ENCODE data around the gene KHDRBS1. TPM values are rescaled to one million over a fixed set of nuclear protein-coding genes. Genes with fewer than 3 reads are reported as not detected.
"Not testable (repeated sequence)": the region's sequence is repeated elsewhere in the genome, so short reads cannot be mapped to it uniquely, and the experiment has no call there.

The KHDRBS1 gene
- total RNA-seq, 6 experiments from 2014 or later = 22.8 to 38.2 (median 34.0) TPM

DNA sequence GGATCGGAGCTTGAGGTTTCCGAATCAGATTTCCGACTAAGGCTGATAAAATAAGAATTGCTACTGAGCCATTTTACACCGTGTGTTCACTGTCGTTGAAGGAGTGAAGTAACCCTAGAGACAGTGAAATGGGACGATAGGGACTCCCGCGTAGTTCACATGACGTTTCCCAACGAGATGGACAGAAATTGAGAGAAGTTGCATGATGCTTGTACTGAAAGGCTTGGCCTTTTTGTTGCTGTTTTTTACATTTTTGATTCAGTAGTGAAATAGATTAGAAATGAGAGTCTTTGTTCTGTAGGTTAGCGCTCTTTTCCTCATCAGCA is 1.2 kb downstream of the KHDRBS1 start:
- no peak for ATAC-seq
- DNase-seq = no peak
- Histone ChIP-seq H3K9me3 (no peaks in the 10 kb centered on the region), H3K27ac (peak overlapping the region; percentile 86 to 97 (median 91)), H3K4me3 (peak overlapping the region; percentile 86 to 98 (median 95)), H3K36me3 (no peaks in the 10 kb centered on the region), H3K4me1 (peaks cover 0 to 35% (median 10%) of the 10 kb centered on the region in 4 donors), H3K27me3 (no peaks in the 10 kb centered on the region)
- WGBS (ENCODE audit: insufficient coverage, low coverage, low lambda C conversion rate, missing lambda C conversion rate) = under 1% methylated on average over 11 of the region's 11 CpGs
- TF ChIP-seq, protein P1, sequence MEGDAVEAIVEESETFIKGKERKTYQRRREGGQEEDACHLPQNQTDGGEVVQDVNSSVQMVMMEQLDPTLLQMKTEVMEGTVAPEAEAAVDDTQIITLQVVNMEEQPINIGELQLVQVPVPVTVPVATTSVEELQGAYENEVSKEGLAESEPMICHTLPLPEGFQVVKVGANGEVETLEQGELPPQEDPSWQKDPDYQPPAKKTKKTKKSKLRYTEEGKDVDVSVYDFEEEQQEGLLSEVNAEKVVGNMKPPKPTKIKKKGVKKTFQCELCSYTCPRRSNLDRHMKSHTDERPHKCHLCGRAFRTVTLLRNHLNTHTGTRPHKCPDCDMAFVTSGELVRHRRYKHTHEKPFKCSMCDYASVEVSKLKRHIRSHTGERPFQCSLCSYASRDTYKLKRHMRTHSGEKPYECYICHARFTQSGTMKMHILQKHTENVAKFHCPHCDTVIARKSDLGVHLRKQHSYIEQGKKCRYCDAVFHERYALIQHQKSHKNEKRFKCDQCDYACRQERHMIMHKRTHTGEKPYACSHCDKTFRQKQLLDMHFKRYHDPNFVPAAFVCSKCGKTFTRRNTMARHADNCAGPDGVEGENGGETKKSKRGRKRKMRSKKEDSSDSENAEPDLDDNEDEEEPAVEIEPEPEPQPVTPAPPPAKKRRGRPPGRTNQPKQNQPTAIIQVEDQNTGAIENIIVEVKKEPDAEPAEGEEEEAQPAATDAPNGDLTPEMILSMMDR (IDR thresholded peaks at IDR 0.05) = no peak
- TF ChIP-seq POLR2A (IDR thresholded peaks at IDR 0.05) = no peak
- intact Hi-C loops (cut with DNase I) = no loop called here

DNA sequence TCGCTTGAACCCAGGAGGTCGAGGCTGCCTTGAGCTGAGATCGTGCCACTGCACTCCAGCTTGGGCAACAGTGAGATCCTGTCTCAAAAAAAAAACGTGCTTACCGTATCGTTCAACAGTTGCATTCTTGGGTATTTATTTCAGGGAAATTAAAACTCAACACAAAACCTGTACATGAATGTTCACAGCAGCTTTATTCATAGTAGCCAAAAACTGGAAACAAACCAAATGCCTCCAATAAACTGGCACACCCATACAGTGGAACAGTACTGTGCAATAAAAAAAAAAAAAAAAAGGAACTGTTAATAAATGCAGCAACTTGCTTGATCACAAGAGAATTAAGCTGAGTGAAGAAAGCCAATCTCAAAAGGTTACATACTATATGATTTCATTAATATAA is 6.7 kb downstream of the KHDRBS1 start:
- Histone ChIP-seq H3K4me3 (no peak overlapping the region), H3K4me1 (peaks cover 0 to 60% (median 15%) of the 10 kb centered on the region in 4 donors), H3K36me3 (peaks cover 0 to 3% (median 0%) of the 10 kb centered on the region in 4 donors), H3K9me3 (no peaks in the 10 kb centered on the region), H3K27me3 (no peaks in the 10 kb centered on the region), H3K27ac (no peak overlapping the region)
- DNase-seq (no peak), ATAC-seq (peak in 3 of 4 donors; percentile 16 to 38 (median 20))
- intact Hi-C loops (cut with DNase I) = no loop called here
- no peak for TF ChIP-seq POLR2A (IDR thresholded peaks at IDR 0.05)
- TF ChIP-seq, protein P1 (IDR thresholded peaks at IDR 0.05) = no peak
- WGBS (ENCODE audit: insufficient coverage, low coverage, low lambda C conversion rate, missing lambda C conversion rate) = 52% methylated on average over 5 of the region's 6 CpGs

DNA sequence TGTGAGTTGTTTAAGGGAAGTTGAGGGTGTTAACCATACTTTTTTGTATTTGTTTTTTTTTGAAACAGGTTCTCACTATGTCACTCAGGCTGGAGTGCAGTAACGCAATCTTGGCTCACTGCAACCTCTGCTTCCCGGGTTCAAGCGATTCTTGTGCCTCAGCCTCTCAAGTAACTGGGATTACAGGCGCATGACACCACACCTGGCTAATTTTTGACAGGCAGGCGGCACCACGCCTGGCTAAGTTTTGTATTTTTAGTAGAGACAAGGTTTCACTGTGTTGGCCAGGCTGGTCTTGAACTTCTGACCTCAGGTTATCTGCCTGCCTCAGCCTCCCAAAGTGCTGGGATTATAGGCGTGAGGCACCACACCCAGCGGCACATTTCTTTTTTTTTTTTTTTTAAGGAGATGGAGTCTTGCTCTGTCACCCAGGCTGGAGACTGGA is 7.9 kb downstream of the KHDRBS1 start:
- peaks cover 0 to 47% (median 11%) of the 10 kb centered on the region in 4 donors for H3K4me1 ChIP-seq
- intact Hi-C loops (cut with DNase I); DNase-seq; H3K27me3 ChIP-seq; H3K4me3 ChIP-seq; ATAC-seq; H3K9me3 ChIP-seq; H3K36me3 ChIP-seq; H3K27ac ChIP-seq: not testable (repeated sequence)
- 60% methylated on average over 7 of the region's 8 CpGs for WGBS (ENCODE audit: insufficient coverage, low coverage, low lambda C conversion rate, missing lambda C conversion rate)

DNA sequence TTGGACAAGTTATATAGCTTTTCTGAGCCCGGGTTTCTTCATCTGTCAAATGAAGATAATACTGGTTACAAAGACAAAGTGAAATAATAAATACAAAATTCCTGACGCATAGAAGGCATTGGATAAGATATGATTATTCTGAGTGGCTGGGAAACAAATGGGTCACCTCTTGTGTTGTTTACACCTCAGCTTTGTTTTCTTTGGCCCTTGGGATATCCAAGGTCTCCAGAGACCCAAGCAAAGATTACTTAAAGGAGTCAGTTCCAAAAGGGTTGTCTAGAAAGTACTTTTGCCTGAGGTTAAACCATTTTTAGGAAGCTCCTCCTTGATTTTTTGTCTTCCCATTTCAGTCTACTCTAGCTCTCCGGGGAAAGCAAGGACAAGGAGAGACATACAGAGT is 9.7 kb downstream of the KHDRBS1 start:
- WGBS (ENCODE audit: insufficient coverage, low coverage, low lambda C conversion rate, missing lambda C conversion rate) = 43% methylated on average over 3 of the region's 3 CpGs
- intact Hi-C loops (cut with DNase I) = no loop called here
- Histone ChIP-seq H3K4me1 (peaks cover 0 to 41% (median 11%) of the 10 kb centered on the region in 4 donors), H3K4me3 (no peak overlapping the region), H3K9me3 (no peaks in the 10 kb centered on the region), H3K27ac (no peak overlapping the region), H3K27me3 (no peaks in the 10 kb centered on the region), H3K36me3 (peaks cover 0 to 3% (median 1%) of the 10 kb centered on the region in 4 donors)
- no peak for DNase-seq
- ATAC-seq = no peak
- no peak for TF ChIP-seq POLR2A (IDR thresholded peaks at IDR 0.05)
- TF ChIP-seq, protein P1 (IDR thresholded peaks at IDR 0.05) = no peak

DNA sequence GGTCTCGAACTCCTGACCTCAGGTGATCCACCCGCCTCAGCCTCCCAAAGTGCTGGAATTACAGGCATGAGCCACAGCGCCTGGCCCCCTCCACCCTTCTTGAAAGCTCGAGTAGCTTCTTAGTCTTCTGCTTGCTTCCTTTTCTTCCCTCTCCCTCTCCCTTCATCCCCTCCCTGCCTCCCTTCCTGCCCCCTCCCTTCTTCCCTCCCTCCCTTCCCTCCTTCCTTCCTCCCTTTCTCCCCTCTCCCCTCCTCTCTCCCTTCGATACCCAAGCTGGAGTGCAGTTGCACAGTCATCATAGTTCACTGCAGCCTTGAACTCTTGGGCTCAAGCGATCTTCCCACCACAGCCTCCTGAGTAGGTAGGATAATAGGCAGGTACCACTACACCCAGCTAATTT is 11.8 kb downstream of the KHDRBS1 start:
- Histone ChIP-seq H3K4me1 (peaks cover 0 to 23% (median 9%) of the 10 kb centered on the region in 4 donors), H3K4me3 (no peak overlapping the region), H3K9me3 (no peaks in the 10 kb centered on the region), H3K27me3 (no peaks in the 10 kb centered on the region), H3K27ac (no peak overlapping the region), H3K36me3 (peaks cover 0 to 3% (median 1%) of the 10 kb centered on the region in 4 donors)
- TF ChIP-seq, protein P1 (IDR thresholded peaks at IDR 0.05) = no peak
- no peak for TF ChIP-seq POLR2A (IDR thresholded peaks at IDR 0.05)
- WGBS (ENCODE audit: insufficient coverage, low coverage, low lambda C conversion rate, missing lambda C conversion rate) = 80% methylated on average over 6 of the region's 6 CpGs
- intact Hi-C loops (cut with DNase I) = no loop called here
- ATAC-seq (no peak), DNase-seq (no peak)

Data from right lobe of liver (tissue), 6 donors.